Activated naive CD8-positive, alpha-beta T cell treated with anti-CD3 and anti-CD28 coated beads, Interleukin-2, amount 50 U/mL, for 16 hours (primary cell): ENCODE data around the gene TSN.
"Not testable (repeated sequence)": the region's sequence is repeated elsewhere in the genome, so short reads cannot be mapped to it uniquely, and the experiment has no call there.

Experiments
- DNase-seq: peaks from one replicate; pipeline ENCODE4 v3.0.0-alpha.2; 2020; ENCODE audit warnings: low read depth, low spot score

Gene TSN

GRCh38 chr2:121801916-121802315 lies 46.5 kb downstream of the TSN start:
- no peak for DNase-seq

- DNase-seq = no peak
These were observed 48.1 kb downstream of the TSN start for GRCh38 chr2:121803503-121803902.

GRCh38 chr2:121804340-121804739 lies 48.9 kb downstream of the TSN start:
- DNase-seq = no peak

GRCh38 chr2:121804997-121805765 lies 49.7 kb downstream of the TSN start:
- no peak for DNase-seq

- no peak for DNase-seq
These were observed 50.3 kb downstream of the TSN start for GRCh38 chr2:121805766-121806143.

- not testable (repeated sequence) for DNase-seq
These were observed 52.3 kb downstream of the TSN start for GRCh38 chr2:121807771-121808170.

- DNase-seq = no peak
These were observed 54.2 kb downstream of the TSN start for GRCh38 chr2:121809607-121810006.

- DNase-seq = no peak
These were observed 55.8 kb downstream of the TSN start for GRCh38 chr2:121810959-121811853.

GRCh38 chr2:121813083-121813482 lies 57.6 kb downstream of the TSN start:
- not testable (repeated sequence) for DNase-seq

GRCh38 chr2:121815216-121815615 lies 59.8 kb downstream of the TSN start:
- DNase-seq = no peak

GRCh38 chr2:121816797-121817196 lies 61.3 kb downstream of the TSN start:
- DNase-seq = no peak

GRCh38 chr2:121817304-121817703 lies 61.9 kb downstream of the TSN start:
- DNase-seq = not testable (repeated sequence)
